Measurements from ENCODE around the gene OLA1.

The OLA1 gene

DNA sequence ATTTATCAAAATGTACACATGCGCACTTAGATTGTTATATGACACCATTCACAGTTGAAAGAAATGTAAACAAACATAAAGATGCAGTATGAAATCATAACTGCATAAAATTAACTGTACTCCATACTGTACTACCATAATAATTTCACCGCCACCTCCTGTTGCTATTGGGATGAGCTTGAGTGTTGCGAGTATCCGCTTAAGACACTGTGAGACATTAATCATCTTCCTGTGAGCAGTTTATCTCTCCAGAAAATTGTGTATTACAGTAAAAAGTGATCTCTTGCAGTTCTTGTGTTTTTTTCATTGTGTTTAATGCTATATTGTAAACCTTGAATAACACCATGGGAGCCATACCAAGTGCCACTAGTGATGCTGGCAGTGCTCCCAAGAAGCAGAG, 46.1 kb downstream of the OLA1 start:
- no peak for TF ChIP-seq CTCF (IDR thresholded peaks at IDR 0.05; ENCODE audit: insufficient read depth, low read depth, low read length, missing control alignments)
- no peak overlapping the region for H3K4me3 ChIP-seq (ENCODE audit: low read depth, low read length)
- DNase-seq (ENCODE audit: low read depth) = no peak

GRCh38 chr2:174198846-174199564, 49.3 kb downstream of the OLA1 start:
- no peak for TF ChIP-seq CTCF (IDR thresholded peaks at IDR 0.05; ENCODE audit: insufficient read depth, low read depth, low read length, missing control alignments)
- no peak for DNase-seq (ENCODE audit: low read depth)

GRCh38 chr2:174195253-174195652, 53.1 kb downstream of the OLA1 start:
- no peak for DNase-seq (ENCODE audit: low read depth)
- no peak for TF ChIP-seq CTCF (IDR thresholded peaks at IDR 0.05; ENCODE audit: insufficient read depth, low read depth, low read length, missing control alignments)

More at GRCh38 chr2:174198846-174199564, 49.3 kb downstream of the OLA1 start:
- no peak overlapping the region for H3K4me3 ChIP-seq (ENCODE audit: low read depth, low read length)

DNA sequence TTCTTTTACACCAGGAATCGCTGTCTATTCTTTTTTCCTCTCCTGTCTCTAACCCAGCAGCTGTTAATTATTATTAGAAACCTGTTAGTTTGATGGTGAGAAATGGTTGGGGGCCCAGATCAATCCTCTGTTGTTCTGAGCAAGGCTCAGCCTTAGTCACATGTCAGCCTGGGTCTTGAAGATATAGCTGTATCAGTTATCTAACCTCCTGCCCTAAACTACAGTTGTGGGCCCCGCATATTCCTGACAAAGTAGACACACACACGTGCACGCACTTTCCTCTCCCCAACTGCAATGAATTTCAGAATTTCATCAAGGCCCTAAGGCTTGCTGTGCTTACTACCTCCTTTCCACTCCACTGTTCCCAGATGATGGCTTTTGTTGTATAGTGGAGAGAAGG, 54.6 kb downstream of the OLA1 start:
- DNase-seq (ENCODE audit: low read depth) = no peak
- no peak overlapping the region for H3K4me3 ChIP-seq (ENCODE audit: low read depth, low read length)
- TF ChIP-seq CTCF (IDR thresholded peaks at IDR 0.05; ENCODE audit: insufficient read depth, low read depth, low read length, missing control alignments) = no peak

More at GRCh38 chr2:174195253-174195652, 53.1 kb downstream of the OLA1 start:
- no peak overlapping the region for H3K4me3 ChIP-seq (ENCODE audit: low read depth, low read length)

DNA sequence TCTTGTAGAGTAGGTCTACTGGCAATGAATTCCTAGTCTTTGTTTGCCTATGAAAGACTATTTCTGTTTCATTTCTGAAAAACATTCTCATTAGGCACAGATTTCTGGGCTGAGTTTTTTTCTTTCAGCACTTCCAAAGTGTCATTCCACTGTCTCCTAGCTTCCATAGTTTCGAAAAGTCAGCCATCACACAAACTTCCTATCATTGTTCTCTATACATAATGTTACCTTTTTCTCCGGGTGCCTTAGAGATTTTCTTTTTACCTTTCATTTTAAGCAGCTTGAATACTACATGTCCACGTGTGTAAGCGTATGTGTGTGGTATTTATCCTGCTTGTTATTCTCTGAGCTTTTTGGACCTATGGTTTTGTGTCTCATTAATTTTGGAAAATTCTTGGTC, 55.7 kb downstream of the OLA1 start:
- TF ChIP-seq CTCF (IDR thresholded peaks at IDR 0.05; ENCODE audit: insufficient read depth, low read depth, low read length, missing control alignments) = no peak
- H3K4me3 ChIP-seq (ENCODE audit: low read depth, low read length) = no peak overlapping the region
- DNase-seq (ENCODE audit: low read depth) = no peak

GRCh38 chr2:174191342-174192074, 56.8 kb downstream of the OLA1 start:
- no peak for DNase-seq (ENCODE audit: low read depth)
- no peak overlapping the region for H3K4me3 ChIP-seq (ENCODE audit: low read depth, low read length)
- TF ChIP-seq CTCF (IDR thresholded peaks at IDR 0.05; ENCODE audit: insufficient read depth, low read depth, low read length, missing control alignments) = no peak

Data from GM12865 (cell line).